ENCODE data around the gene ZNF41.
"Not testable (repeated sequence)": the region's sequence is repeated elsewhere in the genome, so short reads cannot be mapped to it uniquely, and the experiment has no call there.

The ZNF41 gene

GRCh38 chrX:47482512-47483305, at the start of gene ZNF41:
TSS of gene ZNF41 (minus strand) at chrX:47483222. CDS start at chrX:47467481, 15,741 bp downstream.
- Mint-ChIP-seq H3K27me3 (no peaks in the 10 kb centered on the region), H3K4me3 (peak within 1 kb of the TSS; percentile 82 to 97), H3K27ac (peak within 1 kb of the TSS; percentile 95 to 97), H3K9me3 (no peaks in the 10 kb centered on the region), H3K4me1 (peaks cover 39% of the 10 kb centered on the region)
- peak; percentile 74 to 86 for DNase-seq
- ATAC-seq: peak; percentile 93

DNA sequence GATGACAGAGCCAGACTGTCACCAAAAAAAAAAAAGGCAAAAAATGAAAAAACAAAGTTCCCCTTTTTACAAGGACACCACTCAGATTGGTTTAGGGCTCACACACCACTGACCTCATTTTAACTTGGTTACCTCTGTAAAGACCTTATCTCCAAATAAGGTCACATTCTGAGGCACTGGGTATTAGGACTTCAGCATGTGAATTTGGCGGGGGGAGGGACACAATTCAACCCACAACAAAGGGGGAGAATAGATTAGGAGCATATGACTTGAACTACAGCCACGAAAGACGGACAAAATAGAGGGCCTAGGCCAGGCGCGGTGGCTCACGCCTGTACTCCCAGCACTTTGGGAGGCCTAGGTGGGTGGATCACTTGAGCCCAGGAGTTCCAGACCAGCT, 47.0 kb upstream of the ZNF41 start:
- Mint-ChIP-seq H3K27me3 (no peaks in the 10 kb centered on the region), H3K4me3 (no peak overlapping the region), H3K9me3 (no peaks in the 10 kb centered on the region), H3K4me1 (no peaks in the 10 kb centered on the region), H3K27ac (no peak overlapping the region)
- no peak for DNase-seq
- ATAC-seq: no peak

GRCh38 chrX:47529548-47529947, 46.5 kb upstream of the ZNF41 start:
- DNase-seq (no peak), ATAC-seq (no peak)
- H3K4me1 Mint-ChIP-seq: no peaks in the 10 kb centered on the region
- H3K27ac Mint-ChIP-seq: no peak overlapping the region
- H3K27me3 Mint-ChIP-seq: no peaks in the 10 kb centered on the region
- no peak overlapping the region for H3K4me3 Mint-ChIP-seq
- H3K9me3 Mint-ChIP-seq: no peaks in the 10 kb centered on the region

GRCh38 chrX:47523713-47524166, 40.7 kb upstream of the ZNF41 start:
- Mint-ChIP-seq H3K9me3 (no peaks in the 10 kb centered on the region), H3K4me1 (no peaks in the 10 kb centered on the region), H3K4me3 (peak overlapping the region; percentile 73), H3K27ac (no peak overlapping the region), H3K27me3 (no peaks in the 10 kb centered on the region)
- DNase-seq (no peak), ATAC-seq (peak; percentile 22)

DNA sequence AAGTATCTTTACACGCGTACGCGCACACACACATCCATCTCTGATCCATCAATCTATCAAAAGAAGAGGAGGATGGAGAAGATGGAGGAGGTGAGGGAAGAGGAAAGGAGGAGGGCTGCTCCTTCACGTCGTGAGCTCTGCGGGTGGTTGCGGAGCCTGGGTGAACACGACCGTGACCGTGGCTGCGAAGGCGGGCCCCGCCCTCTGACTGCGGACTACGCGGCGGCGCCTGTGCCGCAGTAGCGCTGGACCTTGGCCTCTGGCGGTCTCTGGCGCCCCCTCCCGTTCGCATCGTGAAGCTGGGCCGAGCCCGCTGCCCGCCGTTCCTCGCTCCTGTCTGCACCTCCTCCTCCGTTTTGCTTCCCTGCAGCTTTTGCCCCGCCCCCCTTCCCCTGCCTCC, 40.3 kb upstream of the ZNF41 start:
- peak overlapping the region; percentile 73 for H3K4me3 Mint-ChIP-seq
- peaks cover 3% of the 10 kb centered on the region for H3K4me1 Mint-ChIP-seq
- no peaks in the 10 kb centered on the region for H3K9me3 Mint-ChIP-seq
- ATAC-seq (peak; percentile 98), DNase-seq (peak; percentile 79 to 81)
- peak overlapping the region in 1 of 2 donors; percentile 19 for H3K27ac Mint-ChIP-seq
- no peaks in the 10 kb centered on the region for H3K27me3 Mint-ChIP-seq

GRCh38 chrX:47518144-47518543, 35.1 kb upstream of the ZNF41 start:
- DNase-seq: no peak

GRCh38 chrX:47515941-47516665, 33.1 kb upstream of the ZNF41 start:
- DNase-seq (no peak), ATAC-seq (no peak)
- Mint-ChIP-seq H3K27ac (peak overlapping the region in 1 of 2 donors; percentile 33), H3K27me3 (no peaks in the 10 kb centered on the region), H3K4me3 (no peak overlapping the region), H3K9me3 (no peaks in the 10 kb centered on the region), H3K4me1 (peaks cover 20% of the 10 kb centered on the region)

More at GRCh38 chrX:47518144-47518543, 35.1 kb upstream of the ZNF41 start:
- Mint-ChIP-seq H3K27ac (no peak overlapping the region), H3K4me3 (no peak overlapping the region), H3K4me1 (peaks cover 13% of the 10 kb centered on the region), H3K9me3 (no peaks in the 10 kb centered on the region), H3K27me3 (no peaks in the 10 kb centered on the region)
- no peak for ATAC-seq

DNA sequence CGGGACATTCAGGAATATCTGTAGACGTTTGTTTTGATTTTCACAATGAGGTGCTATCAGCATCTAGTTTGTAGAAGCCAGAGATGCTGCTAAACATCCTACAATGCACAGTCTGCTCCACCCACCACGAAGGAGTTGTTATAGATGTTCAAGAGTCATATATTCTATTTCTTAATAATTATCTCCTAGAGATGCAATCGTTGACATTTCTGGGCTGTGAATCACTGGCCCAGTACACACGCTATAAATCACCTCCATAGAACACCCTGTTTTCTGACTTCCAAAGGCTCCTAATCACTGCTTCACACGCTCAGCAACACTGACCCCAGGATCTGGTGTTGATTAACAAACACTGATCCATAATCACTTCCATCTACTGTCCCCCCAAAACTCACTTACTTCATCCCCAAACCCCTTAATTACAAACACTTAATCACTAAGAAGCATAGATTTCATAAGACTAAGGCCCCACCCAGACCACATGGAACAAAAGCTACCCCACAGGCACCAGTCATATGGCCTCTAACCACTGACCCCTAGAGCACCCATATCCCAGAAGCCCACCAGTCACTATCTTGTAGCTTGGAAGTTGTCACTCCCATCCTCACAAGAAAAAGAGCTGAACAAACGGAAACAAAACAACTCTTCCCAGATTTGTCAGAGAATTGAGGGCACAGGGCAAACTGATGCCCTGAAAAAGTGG, 31.7 kb upstream of the ZNF41 start:
- Mint-ChIP-seq H3K4me3 (no peak overlapping the region), H3K4me1 (peaks cover 20% of the 10 kb centered on the region), H3K27me3 (no peaks in the 10 kb centered on the region), H3K9me3 (no peaks in the 10 kb centered on the region), H3K27ac (no peak overlapping the region)
- DNase-seq (no peak), ATAC-seq (no peak)

DNA sequence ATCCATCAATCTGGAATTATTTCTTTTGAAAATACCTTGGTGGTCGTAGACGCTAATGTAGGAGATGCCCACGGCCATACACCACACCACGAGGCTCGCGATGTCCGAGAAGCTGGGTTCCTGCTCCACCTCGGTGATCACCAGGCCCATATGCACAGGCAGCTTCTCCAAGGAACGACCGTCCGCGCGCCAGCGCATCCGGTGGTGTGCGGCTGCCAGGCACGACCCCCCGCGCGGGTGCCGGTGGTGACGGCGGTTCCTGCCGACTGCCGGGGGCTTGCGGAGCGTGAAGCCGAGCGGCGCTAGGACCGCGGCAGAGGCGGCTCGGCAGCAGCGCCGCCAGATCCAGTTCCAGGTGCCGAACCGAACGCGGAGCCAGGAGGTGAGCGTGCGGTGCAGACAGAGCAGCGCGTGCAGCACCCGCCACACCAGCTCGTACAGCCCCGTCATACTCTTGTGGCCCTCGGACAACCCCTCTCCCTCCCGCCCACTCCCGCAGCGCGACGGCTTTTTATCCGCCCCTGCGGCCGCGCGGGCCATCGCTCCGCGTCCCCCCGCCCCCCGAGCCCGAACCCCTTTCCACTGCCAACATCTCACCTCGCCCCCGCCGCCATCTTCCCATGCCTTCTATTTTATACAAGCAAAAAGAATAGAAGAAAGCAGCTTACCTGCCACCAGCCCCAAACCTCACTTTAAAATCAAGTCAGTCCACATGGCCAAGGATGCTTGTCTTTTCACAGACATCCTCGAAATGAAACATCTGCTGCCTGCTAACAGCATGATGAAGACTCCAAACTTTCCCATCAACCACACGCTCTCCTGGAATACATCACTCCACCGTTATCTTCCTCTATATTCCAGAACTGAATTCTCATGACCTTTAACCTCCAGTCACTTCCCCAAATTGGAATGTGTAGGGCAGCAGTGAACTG, 30.3 kb upstream of the ZNF41 start:
- H3K4me3 Mint-ChIP-seq: peak overlapping the region; percentile 83 to 85
- not testable (repeated sequence) for H3K9me3 Mint-ChIP-seq, H3K27me3 Mint-ChIP-seq
- DNase-seq (peak; percentile 1 to 10), ATAC-seq (peak; percentile 86)
- H3K4me1 Mint-ChIP-seq: peaks cover 17% of the 10 kb centered on the region
- peak overlapping the region; percentile 86 to 92 for H3K27ac Mint-ChIP-seq

GRCh38 chrX:47512383-47512782, 29.4 kb upstream of the ZNF41 start:
- ATAC-seq, H3K27me3 Mint-ChIP-seq, H3K9me3 Mint-ChIP-seq, H3K27ac Mint-ChIP-seq, DNase-seq: not testable (repeated sequence)
- H3K4me3 Mint-ChIP-seq: peak overlapping the region in 1 of 2 donors; percentile 13
- H3K4me1 Mint-ChIP-seq: peaks cover 14% of the 10 kb centered on the region

GRCh38 chrX:47507153-47507867, 24.3 kb upstream of the ZNF41 start:
- Mint-ChIP-seq H3K27me3 (no peaks in the 10 kb centered on the region), H3K27ac (no peak overlapping the region), H3K4me3 (no peak overlapping the region), H3K4me1 (no peaks in the 10 kb centered on the region), H3K9me3 (no peaks in the 10 kb centered on the region)
- ATAC-seq (no peak), DNase-seq (no peak)

GRCh38 chrX:47503151-47503550, 20.1 kb upstream of the ZNF41 start:
- DNase-seq: no peak
- no peaks in the 10 kb centered on the region for H3K4me1 Mint-ChIP-seq
- H3K4me3 Mint-ChIP-seq: no peak overlapping the region
- H3K9me3 Mint-ChIP-seq: no peaks in the 10 kb centered on the region
- no peak overlapping the region for H3K27ac Mint-ChIP-seq
- no peaks in the 10 kb centered on the region for H3K27me3 Mint-ChIP-seq
- ATAC-seq: no peak

DNA sequence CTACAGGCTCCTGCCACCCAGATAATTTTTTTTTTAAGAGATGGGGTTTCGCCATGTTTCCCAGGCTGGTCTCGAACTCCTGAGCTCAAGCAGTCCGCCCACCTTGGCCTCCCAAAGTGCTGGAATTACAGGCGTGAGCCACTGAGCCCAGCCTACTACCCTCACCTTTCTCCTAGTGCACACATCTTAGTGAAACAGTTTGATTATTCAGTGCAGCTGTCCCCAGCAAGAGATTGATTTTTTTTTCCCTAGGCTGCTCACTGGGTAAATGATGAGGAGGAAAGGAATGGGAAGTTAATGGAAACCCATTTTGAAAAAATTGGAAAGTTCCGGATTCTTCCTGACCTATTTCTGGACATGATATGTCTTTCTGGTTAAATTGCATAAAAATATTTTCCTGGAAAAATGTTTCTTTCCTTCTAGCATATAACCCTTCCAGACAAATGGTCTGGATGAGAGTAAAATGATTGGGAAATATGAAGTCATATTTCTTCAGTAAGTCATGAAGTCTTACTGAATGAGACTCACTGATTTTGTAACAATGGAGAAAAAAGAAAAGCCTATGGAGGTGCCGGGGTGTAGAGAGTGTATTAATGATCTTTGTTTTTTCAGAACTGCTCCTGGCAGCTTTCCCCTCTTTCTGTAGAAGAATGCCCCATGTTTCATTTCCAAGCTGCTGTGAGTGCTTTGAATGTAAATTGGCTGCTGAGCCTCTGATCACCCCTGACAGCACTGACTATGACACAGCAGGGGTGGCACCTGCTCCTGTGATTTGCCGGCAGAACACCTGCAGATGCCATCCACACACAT, 19.5 kb upstream of the ZNF41 start:
- ATAC-seq: no peak
- H3K4me3 Mint-ChIP-seq: no peak overlapping the region
- no peak for DNase-seq
- no peaks in the 10 kb centered on the region for H3K27me3 Mint-ChIP-seq
- peak overlapping the region in 1 of 2 donors; percentile 19 for H3K27ac Mint-ChIP-seq
- no peaks in the 10 kb centered on the region for H3K4me1 Mint-ChIP-seq
- H3K9me3 Mint-ChIP-seq: no peaks in the 10 kb centered on the region
